Measurements from ENCODE around the gene SOX15. TPM values are rescaled to one million over a fixed set of nuclear protein-coding genes. Genes with fewer than 3 reads are reported as not detected.

The SOX15 gene
- total and polyA plus RNA-seq, 2 of the 13 experiments (the other 11 are each of a cell fraction or from before 2014, with no cell fraction given): 0.07 to 0.18 TPM

GRCh38 chr17:7627250-7628121, 37.6 kb upstream of the SOX15 start, which contains the start of gene SAT2 (continued):
- TF ChIP-seq REST (IDR thresholded peaks at IDR 0.05; ENCODE audit: borderline replicate concordance in 1 of 2, low read depth in 1 of 2, low read length in 2 of 2) (peak in 1 of 2 experiments; percentile 33; a peak in 1 of 4 replicates), ZNF136 (CRISPR knock-in tag; IDR thresholded peaks at IDR 0.05; ENCODE audit: low read depth) (no peak), ADNP (CRISPR knock-in tag; IDR thresholded peaks at IDR 0.05) (no peak), ZNF503 (CRISPR knock-in tag; IDR thresholded peaks at IDR 0.05) (peak; percentile 30; the same call in 1 of the 2 replicates), ZNF331 (CRISPR knock-in tag; IDR thresholded peaks at IDR 0.05) (peak; percentile 33; the same call in 1 of the 2 replicates), FOSL2 (CRISPR knock-in tag; IDR thresholded peaks at IDR 0.05) (peak; percentile 38), E2F2 (CRISPR knock-in tag; IDR thresholded peaks at IDR 0.05; ENCODE audit: borderline replicate concordance) (no peak), ZNF816 (CRISPR knock-in tag; IDR thresholded peaks at IDR 0.05; ENCODE audit: borderline replicate concordance) (peak; percentile 69; the same call in 1 of the 2 replicates), ZNF431 (CRISPR knock-in tag; IDR thresholded peaks at IDR 0.05; ENCODE audit: borderline replicate concordance, low read depth) (0 out of 2 replicates have a peak, but pooled peaks have one; percentile 20), ATM (IDR thresholded peaks at IDR 0.05; ENCODE audit: borderline replicate concordance) (no peak), TFE3 (CRISPR knock-in tag; IDR thresholded peaks at IDR 0.05) (peak; percentile 99), TAF15 (IDR thresholded peaks at IDR 0.05; ENCODE audit: low read depth, low read length, poor library complexity, severe bottlenecking) (no peak), SP4 (CRISPR knock-in tag; IDR thresholded peaks at IDR 0.05) (peak; percentile 63; the same call in 1 of the 2 replicates), DZIP1 (CRISPR knock-in tag; IDR thresholded peaks at IDR 0.05) (no peak)

All from HepG2 (cell line).